H1 (cell line): ENCODE measurements around the gene TRAF3. TPM values are rescaled to one million over a fixed set of nuclear protein-coding genes. Genes with fewer than 3 reads are reported as not detected.

Experiments used
- CTCF ChIA-PET: fragments of 300-600 bp; sonication (Branson Sonifier 250); formaldehyde crosslinking; loops from one replicate; lab custom pipeline; 2021; ENCODE audit not compliant: partially characterized antibody; lab: Charles Lee
- POLR2A ChIA-PET: fragments of 300-600 bp; sonication (Branson Sonifier 250); formaldehyde crosslinking; loops from one replicate; lab custom pipeline; 2021; ENCODE audit warnings: inconsistent platforms; ENCODE audit not compliant: partially characterized antibody; lab: Charles Lee
- DNase-seq, 2 experiments: peaks; one replicate each; pipeline versions ENCODE4 v3.0.0 to v3.0.0-alpha.2; 2010 to 2022; ENCODE audit warnings: low spot score in 2 of 2, low read depth in 1 of 2, mixed read lengths in 1 of 2
- FAIRE-seq: peaks from 2 replicates; lab custom pipeline; 2011; peaks lifted over from hg19 to GRCh38; lab: Jason Lieb, UNC
- H2AFZ ChIP-seq: 2 replicates; pipeline ENCODE4 v1.8.1; 2012; ENCODE audit warnings: low read length, inconsistent platforms
- H2AK5ac ChIP-seq: 2 replicates; pipeline ENCODE4 v1.6.1; 2013; ENCODE audit warnings: low read depth, low read length
- H2BK120ac ChIP-seq: replicated peaks from 2 replicates; pipeline ENCODE3; 2013; ENCODE audit warnings: low read depth, low read length, inconsistent platforms
- H2BK12ac ChIP-seq: 2 replicates; pipeline ENCODE4 v1.6.1; 2013; ENCODE audit warnings: low read depth, low read length
- H2BK15ac ChIP-seq: 2 replicates; pipeline ENCODE4 v1.6.1; 2013; ENCODE audit warnings: low read length
- H2BK20ac ChIP-seq: 2 replicates; pipeline ENCODE4 v1.6.1; 2013; ENCODE audit warnings: low read length
- H2BK5ac ChIP-seq: 2 replicates; pipeline ENCODE4 v1.6.1; 2013; ENCODE audit warnings: low read depth, low read length
- H3K14ac ChIP-seq: 2 replicates; pipeline ENCODE4 v1.6.1; 2013; ENCODE audit warnings: inconsistent platforms; ENCODE audit not compliant: insufficient read length
- H3K18ac ChIP-seq: 2 replicates; pipeline ENCODE4 v1.6.1; 2013; ENCODE audit warnings: low read length; ENCODE audit errors: extremely low read depth
- H3K23ac ChIP-seq: 2 replicates; pipeline ENCODE4 v1.6.1; 2013; ENCODE audit warnings: inconsistent platforms; ENCODE audit not compliant: insufficient read length
- H3K23me2 ChIP-seq: 2 replicates; pipeline ENCODE4 v1.6.1; 2013; ENCODE audit warnings: low read depth, low read length
- H3K27ac ChIP-seq: 2 replicates; pipeline ENCODE4 v1.6.1; 2011; ENCODE audit warnings: low read depth, low read length, inconsistent platforms
- H3K27me3 ChIP-seq, 4 experiments: replicated peaks in 1 of 4; 1 replicate in 1 of 4; 2 replicates in 3 of 4; pipeline versions ENCODE4 v1.6.1 to v1.8.1; 2011 to 2013; ENCODE audit warnings: low read length in 3 of 4, mild to moderate bottlenecking in 3 of 4, inconsistent platforms in 2 of 4, mixed read lengths in 2 of 4, moderate library complexity in 1 of 4; ENCODE audit not compliant: control insufficient read depth in 3 of 4, insufficient read depth in 3 of 4; ENCODE audit errors: extremely low read depth in 1 of 4
- H3K36me3 ChIP-seq, 4 experiments: 2 replicates each; pipeline versions ENCODE4 v1.6.1 to v1.8.1; 2011 to 2013; ENCODE audit warnings: mild to moderate bottlenecking in 4 of 4, low read length in 3 of 4, moderate library complexity in 2 of 4, control low read depth in 1 of 4, inconsistent platforms in 1 of 4; ENCODE audit not compliant: insufficient read depth in 4 of 4, control insufficient read depth in 2 of 4
- H3K4ac ChIP-seq: replicated peaks from 2 replicates; pipeline ENCODE3; 2013; ENCODE audit warnings: low read length, low read depth, mixed read lengths, inconsistent platforms; ENCODE audit not compliant: insufficient read length
- H3K4me1 ChIP-seq, 4 experiments: replicated peaks in 1 of 4; 1 replicate in 1 of 4; 2 replicates in 3 of 4; pipeline versions ENCODE4 v1.6.1 to v1.8.1; 2011 to 2013; ENCODE audit warnings: low read length in 3 of 4, inconsistent platforms in 2 of 4, mixed read lengths in 1 of 4; ENCODE audit not compliant: insufficient read depth in 4 of 4, control insufficient read depth in 3 of 4
- H3K4me2 ChIP-seq, 2 experiments: 2 replicates each; pipeline versions ENCODE4 v1.6.1 to v1.8.1; 2011 to 2013; ENCODE audit warnings: low read depth in 2 of 2, low read length in 2 of 2, control low read depth in 1 of 2, inconsistent platforms in 1 of 2, mild to moderate bottlenecking in 1 of 2; ENCODE audit not compliant: insufficient read depth in 1 of 2
- H3K4me3 ChIP-seq, 4 experiments: fragments of 200-600, 300-600 bp in 1 of 4; sonication (generic), shearing (Covaris generic), sonication (Bioruptor Twin) in 1 of 4; 2 replicates each; pipeline versions ENCODE4 v1.5.1 to v1.8.1; 2011 to 2016; ENCODE audit warnings: low read length in 4 of 4, low read depth in 3 of 4, control low read depth in 2 of 4, inconsistent platforms in 2 of 4, mild to moderate bottlenecking in 2 of 4, mixed read lengths in 1 of 4, moderate library complexity in 1 of 4; ENCODE audit not compliant: insufficient read depth in 2 of 4; ENCODE audit errors: extremely low read depth in 1 of 4
- H3K56ac ChIP-seq: replicated peaks from 2 replicates; pipeline ENCODE3; 2013; ENCODE audit warnings: low read depth, mild to moderate bottlenecking, mixed read lengths, low read length, inconsistent platforms; ENCODE audit not compliant: insufficient read length
- H3K79me1 ChIP-seq: 2 replicates; pipeline ENCODE4 v1.6.1; 2013; ENCODE audit warnings: low read depth, low read length, control low read depth
- H3K79me2 ChIP-seq, 2 experiments: 2 replicates each; pipeline versions ENCODE4 v1.6.1 to v1.8.1; 2012 to 2013; ENCODE audit warnings: low read length in 2 of 2, mild to moderate bottlenecking in 2 of 2, inconsistent platforms in 1 of 2; ENCODE audit not compliant: insufficient read depth in 2 of 2, control insufficient read depth in 1 of 2
- H3K9ac ChIP-seq, 4 experiments: replicated peaks in 1 of 4; 1 replicate in 1 of 4; 2 replicates in 3 of 4; pipeline versions ENCODE4 v1.6.1 to v1.8.1; 2011 to 2013; ENCODE audit warnings: low read depth in 3 of 4, low read length in 3 of 4, control low read depth in 2 of 4, mild to moderate bottlenecking in 2 of 4, moderate library complexity in 2 of 4, inconsistent platforms in 1 of 4; ENCODE audit errors: extremely low read depth in 1 of 4
- H3K9me3 ChIP-seq, 2 experiments: 2 replicates each; pipeline versions ENCODE4 v1.6.1 to v1.8.1; 2012 to 2013; ENCODE audit warnings: mild to moderate bottlenecking in 2 of 2, moderate library complexity in 2 of 2, control low read depth in 1 of 2, inconsistent platforms in 1 of 2, low read depth in 1 of 2, low read length in 1 of 2, mixed read lengths in 1 of 2; ENCODE audit not compliant: insufficient read depth in 2 of 2
- H4K20me1 ChIP-seq, 2 experiments: replicated peaks in 1 of 2; 2 replicates each; pipeline versions ENCODE3 to v1.8.1; 2011 to 2013; ENCODE audit warnings: inconsistent platforms in 2 of 2, low read length in 2 of 2, mild to moderate bottlenecking in 1 of 2; ENCODE audit not compliant: insufficient read depth in 2 of 2, control insufficient read depth in 1 of 2
- H4K5ac ChIP-seq: 2 replicates; pipeline ENCODE4 v1.6.1; 2013; ENCODE audit warnings: low read length, low read depth, mixed read lengths, inconsistent platforms; ENCODE audit not compliant: insufficient read length
- H4K8ac ChIP-seq: 2 replicates; pipeline ENCODE4 v1.8.0; 2013; ENCODE audit warnings: mild to moderate bottlenecking, moderate library complexity, low read length, inconsistent platforms; ENCODE audit not compliant: insufficient read depth; ENCODE audit errors: extremely low read depth
- H4K91ac ChIP-seq: replicated peaks from 2 replicates; pipeline ENCODE3; 2013; ENCODE audit warnings: low read length, mixed read lengths, inconsistent platforms; ENCODE audit not compliant: insufficient read length
- BACH1 ChIP-seq: IDR thresholded peaks from 2 replicates; pipeline ENCODE4 v1.6.1; 2012; ENCODE audit warnings: low read length, improper control_type of control experiment
- CEBPB ChIP-seq: IDR thresholded peaks from 2 replicates; pipeline ENCODE4 v1.6.1; 2012; ENCODE audit warnings: low read depth, low read length
- CHD2 ChIP-seq: IDR thresholded peaks from 2 replicates; pipeline ENCODE4 v1.6.1; 2012; ENCODE audit warnings: low read length, improper control_type of control experiment
- CREB1 ChIP-seq: IDR thresholded peaks from 2 replicates; pipeline ENCODE4 v1.6.1; 2012; ENCODE audit warnings: inconsistent platforms
- GTF2F1 ChIP-seq: IDR thresholded peaks from 2 replicates; pipeline ENCODE4 v1.6.1; 2012; ENCODE audit warnings: low read depth, low read length, improper control_type of control experiment, borderline replicate concordance
- JUND ChIP-seq: IDR thresholded peaks from 2 replicates; pipeline ENCODE4 v1.6.1; 2011; ENCODE audit warnings: mild to moderate bottlenecking, improper control_type of control experiment, low read length
- NANOG ChIP-seq: IDR thresholded peaks from 2 replicates; pipeline ENCODE4 v1.6.1; 2011; ENCODE audit warnings: low read length, low read depth, mild to moderate bottlenecking, inconsistent platforms; ENCODE audit not compliant: insufficient read depth, poor library complexity, severe bottlenecking
- SIX5 ChIP-seq: IDR thresholded peaks from 2 replicates; pipeline ENCODE4 v1.6.1; 2011; ENCODE audit warnings: mild to moderate bottlenecking, low read depth, low read length
- TBP ChIP-seq: IDR thresholded peaks from 2 replicates; pipeline ENCODE4 v1.6.1; 2011; ENCODE audit warnings: low read depth, low read length, improper control_type of control experiment
- USF2 ChIP-seq: IDR thresholded peaks from 2 replicates; pipeline ENCODE4 v1.6.1; 2011; ENCODE audit warnings: low read length, improper control_type of control experiment
- YY1 ChIP-seq: IDR thresholded peaks from 2 replicates; pipeline ENCODE4 v1.6.1; 2011; ENCODE audit warnings: low read depth, mild to moderate bottlenecking, low read length
- WGBS, 2 experiments: shearing (Covaris generic) in 1 of 2; methylation state at CpG; one replicate each; pipeline versions ENCODE4 v1.1.6 to v1.1.7; 2013 to 2015; ENCODE audit warnings: low lambda C conversion rate in 2 of 2, mixed read lengths in 2 of 2, inconsistent platforms in 1 of 2, low coverage in 1 of 2, missing lambda C conversion rate in 1 of 2; ENCODE audit not compliant: insufficient replicate concordance in 2 of 2, insufficient coverage in 1 of 2, insufficient read length in 1 of 2; ENCODE audit errors: extremely low coverage in 1 of 2, missing lambda C conversion rate in 1 of 2; 5-methylcytosine and 5-hydroxymethylcytosine counted together
- polyA plus RNA-seq, 7 experiments: library from polyadenylated mRNA; depleted of rRNA in 3 of 7; stranded (reverse) in 5 of 7; unstranded in 2 of 7; fragments of >200 nt in 5 of 7; fragments of 200-250 nt in 2 of 7; gene quantifications; 1 replicate in 5 of 7; 2 replicates in 1 of 7; 4 replicates in 1 of 7; pipeline versions ENCODE4 v1.2.1 to v1.2.3, GENCODE V29; 2011 to 2013; ENCODE audit warnings: missing spikeins in 2 of 7, mixed read lengths in 2 of 7
- total RNA-seq: library from RNA; stranded (reverse); fragmentation: NEBNext Ultra II Directional; extraction: Animal tissue kit (Norgen Biotek cat#: 25700); gene quantifications from 2 replicates; pipeline ENCODE4 v1.2.1, GENCODE V29; 2021
- TF ChIP-seq, protein P1 (sequence below): IDR thresholded peaks from 2 replicates; pipeline ENCODE4 v1.6.1; 2012; ENCODE audit warnings: inconsistent platforms
- TF ChIP-seq, protein P2 (sequence below): IDR thresholded peaks from 2 replicates; pipeline ENCODE4 v1.6.1; 2011; ENCODE audit warnings: low read depth, mild to moderate bottlenecking, low read length; ENCODE audit not compliant: insufficient read depth

Gene TRAF3
- total and polyA plus RNA-seq, 2 of the 8 experiments (the other 6 are each of a cell fraction or from before 2014, with no cell fraction given), result 5.8 to 12.1 TPM

- Histone ChIP-seq H3K27ac (no peak overlapping the region), H3K4me2 (no peak overlapping the region), H3K79me1 (no peaks in the 10 kb centered on the region), H4K20me1 (peaks cover 7 to 13% of the 10 kb centered on the region in 2 experiments), H2BK15ac (no peak overlapping the region), H2BK5ac (no peak overlapping the region), H3K18ac (no peak overlapping the region), H3K23me2 (no peaks in the 10 kb centered on the region), H3K23ac (no peak overlapping the region), H2BK120ac (no peak overlapping the region), H4K5ac (no peak overlapping the region), H3K9ac (no peak overlapping the region), H2AFZ (no peak overlapping the region), H4K8ac (no peak overlapping the region), H3K79me2 (no peaks in the 10 kb centered on the region), H3K56ac (no peak overlapping the region), H4K91ac (no peak overlapping the region), H3K27me3 (no peaks in the 10 kb centered on the region), H2AK5ac (no peak overlapping the region), H3K4ac (no peak overlapping the region), H2BK20ac (no peak overlapping the region), H2BK12ac (no peak overlapping the region), H3K4me1 (no peaks in the 10 kb centered on the region), H3K9me3 (no peaks in the 10 kb centered on the region), H3K36me3 (peaks cover 10 to 53% (median 43%) of the 10 kb centered on the region in 4 experiments; a peak in 7 of 8 replicates), H3K14ac (no peak overlapping the region), H3K4me3 (no peak overlapping the region)
- WGBS, 2 experiments, result 83% methylated on average over 8 of the region's 8 CpGs; no CpG with 5 or more reads in 1 of the 2 experiments
- FAIRE-seq, result no peak
- POLR2A ChIA-PET, result no interaction called here
- CTCF ChIA-PET, result interaction anchor here (1.3 kb wide), 1 partner anchor 19 kb away, joined by 4 read pairs; no protein-coding TSS in a partner anchor
- DNase-seq, result no peak
- TF ChIP-seq USF2 (no peak), CREB1 (no peak), JUND (no peak), SIX5 (no peak), CEBPB (no peak), BACH1 (no peak), YY1 (no peak), TBP (no peak), NANOG (no peak), GTF2F1 (no peak), CHD2 (no peak)
- TF ChIP-seq, protein P1, sequence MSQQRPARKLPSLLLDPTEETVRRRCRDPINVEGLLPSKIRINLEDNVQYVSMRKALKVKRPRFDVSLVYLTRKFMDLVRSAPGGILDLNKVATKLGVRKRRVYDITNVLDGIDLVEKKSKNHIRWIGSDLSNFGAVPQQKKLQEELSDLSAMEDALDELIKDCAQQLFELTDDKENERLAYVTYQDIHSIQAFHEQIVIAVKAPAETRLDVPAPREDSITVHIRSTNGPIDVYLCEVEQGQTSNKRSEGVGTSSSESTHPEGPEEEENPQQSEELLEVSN, result no peak
- TF ChIP-seq, protein P2, sequence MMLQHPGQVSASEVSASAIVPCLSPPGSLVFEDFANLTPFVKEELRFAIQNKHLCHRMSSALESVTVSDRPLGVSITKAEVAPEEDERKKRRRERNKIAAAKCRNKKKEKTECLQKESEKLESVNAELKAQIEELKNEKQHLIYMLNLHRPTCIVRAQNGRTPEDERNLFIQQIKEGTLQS, result no peak
Measured at GRCh38 chr14:102951799-102952198, 174.6 kb downstream of the TRAF3 start.
